Left renal pelvis (tissue), 4 donors: ENCODE measurements around the gene PCED1A. TPM values are rescaled to one million over a fixed set of nuclear protein-coding genes. Genes with fewer than 3 reads are reported as not detected.

Experiments used
- polyA plus RNA-seq, 4 donors: library from polyadenylated mRNA; unstranded; fragments of 120-200 nt; gene quantifications; one replicate each; pipeline ENCODE4 v1.2.1, GENCODE V29; 2013; ENCODE audit not compliant: insufficient read length in 4 of 4

PCED1A gene
- polyA plus RNA-seq, 4 donors, result 51.6 to 97.2 (median 57.5) TPM

Other genes with a start within 250 kb of the PCED1A start
- gene NOP56, start 188.0 kb downstream of the PCED1A start, polyA plus RNA-seq, result 100 to 1,000 TPM; 189 to 272 (median 243) TPM
- 100 to 1,000 TPM in 3 of 4 donors, 10 to 100 TPM in 1; 85.5 to 144 (median 124) TPM for gene IDH3B, start 176.4 kb downstream of the PCED1A start, polyA plus RNA-seq
- gene EBF4, start 147.9 kb downstream of the PCED1A start, polyA plus RNA-seq, result 10 to 100 TPM; 27.5 to 44.5 (median 29.6) TPM
- gene CPXM1, start 40.0 kb downstream of the PCED1A start, polyA plus RNA-seq, result 100 to 1,000 TPM; 241 to 258 (median 247) TPM
- gene C20orf141, start 25.7 kb downstream of the PCED1A start, polyA plus RNA-seq, result not detected
- gene TMEM239, start 24.3 kb downstream of the PCED1A start, polyA plus RNA-seq, result under 1 TPM in 1 of 4 donors, not detected in 3; 0.09 TPM
- gene VPS16, start 90 bp upstream of the PCED1A start, polyA plus RNA-seq, result 10 to 100 TPM; 30.2 to 41.0 (median 37.3) TPM
- gene PTPRA, start 32.8 kb upstream of the PCED1A start, polyA plus RNA-seq, result 100 to 1,000 TPM in 3 of 4 donors, 10 to 100 TPM in 1; 87.0 to 141 (median 107) TPM
- 1 to 10 TPM in 1 of 4 donors, under 1 TPM in 2, not detected in 1; 0.59 to 1.0 (median 0.63) TPM for gene GNRH2, start 203.0 kb upstream of the PCED1A start, polyA plus RNA-seq
- 10 to 100 TPM; 36.8 to 72.5 (median 46.0) TPM for gene MRPS26, start 205.4 kb upstream of the PCED1A start, polyA plus RNA-seq
- gene OXT, start 231.0 kb upstream of the PCED1A start, polyA plus RNA-seq, result under 1 TPM in 2 of 4 donors, not detected in 2; 0.68 to 0.93 TPM
- gene AVP, start 244.1 kb upstream of the PCED1A start, polyA plus RNA-seq, result under 1 TPM in 1 of 4 donors, not detected in 3; 0.43 TPM